Measurements from ENCODE around the gene TMA7B.

TMA7B gene

GRCh38 chr22:39954584-39955055 lies 5.6 kb upstream of the TMA7B start:
- no peak for DNase-seq

GRCh38 chr22:39955675-39956074 lies 4.5 kb upstream of the TMA7B start:
- no peak for DNase-seq

- no peak for DNase-seq
Observed at GRCh38 chr22:39956932-39957664, 3.1 kb upstream of the TMA7B start.

DNA sequence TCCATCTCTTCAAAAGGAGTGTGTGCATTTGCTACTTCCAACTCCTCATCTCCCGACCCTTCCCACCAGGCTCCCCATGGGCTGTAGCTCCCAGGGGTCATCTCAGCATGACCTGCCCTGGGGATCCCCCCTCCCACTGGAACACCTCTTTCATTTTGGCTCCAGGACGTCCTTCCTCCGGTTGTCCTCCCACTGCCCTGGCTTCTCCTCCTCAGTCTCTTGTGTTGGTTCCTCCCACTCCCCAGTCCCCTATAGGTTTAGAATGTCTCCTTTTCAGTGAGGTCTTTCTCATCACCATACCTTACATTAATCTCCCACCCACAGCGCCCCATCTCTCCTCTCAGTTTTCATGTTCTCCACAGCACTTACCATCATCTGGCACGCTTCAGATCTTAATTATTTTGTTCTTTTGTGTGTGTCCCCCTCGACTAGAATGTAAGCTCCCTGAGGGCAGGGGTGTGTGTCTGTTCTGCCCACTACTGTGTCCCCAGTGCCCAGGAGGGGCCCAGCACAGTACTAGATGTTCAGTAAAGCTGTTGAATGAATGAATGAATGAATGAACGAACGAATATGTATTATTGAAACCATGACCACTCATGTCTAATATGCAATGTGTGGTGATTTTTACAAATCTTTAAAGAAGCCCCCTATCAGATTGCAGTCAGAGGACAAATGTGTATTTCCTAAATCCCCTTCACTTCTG lies 2.0 kb upstream of the TMA7B start:
- no peak for DNase-seq

- no peak for DNase-seq
Observed at GRCh38 chr22:39958949-39959639, 1.1 kb upstream of the TMA7B start.

DNA sequence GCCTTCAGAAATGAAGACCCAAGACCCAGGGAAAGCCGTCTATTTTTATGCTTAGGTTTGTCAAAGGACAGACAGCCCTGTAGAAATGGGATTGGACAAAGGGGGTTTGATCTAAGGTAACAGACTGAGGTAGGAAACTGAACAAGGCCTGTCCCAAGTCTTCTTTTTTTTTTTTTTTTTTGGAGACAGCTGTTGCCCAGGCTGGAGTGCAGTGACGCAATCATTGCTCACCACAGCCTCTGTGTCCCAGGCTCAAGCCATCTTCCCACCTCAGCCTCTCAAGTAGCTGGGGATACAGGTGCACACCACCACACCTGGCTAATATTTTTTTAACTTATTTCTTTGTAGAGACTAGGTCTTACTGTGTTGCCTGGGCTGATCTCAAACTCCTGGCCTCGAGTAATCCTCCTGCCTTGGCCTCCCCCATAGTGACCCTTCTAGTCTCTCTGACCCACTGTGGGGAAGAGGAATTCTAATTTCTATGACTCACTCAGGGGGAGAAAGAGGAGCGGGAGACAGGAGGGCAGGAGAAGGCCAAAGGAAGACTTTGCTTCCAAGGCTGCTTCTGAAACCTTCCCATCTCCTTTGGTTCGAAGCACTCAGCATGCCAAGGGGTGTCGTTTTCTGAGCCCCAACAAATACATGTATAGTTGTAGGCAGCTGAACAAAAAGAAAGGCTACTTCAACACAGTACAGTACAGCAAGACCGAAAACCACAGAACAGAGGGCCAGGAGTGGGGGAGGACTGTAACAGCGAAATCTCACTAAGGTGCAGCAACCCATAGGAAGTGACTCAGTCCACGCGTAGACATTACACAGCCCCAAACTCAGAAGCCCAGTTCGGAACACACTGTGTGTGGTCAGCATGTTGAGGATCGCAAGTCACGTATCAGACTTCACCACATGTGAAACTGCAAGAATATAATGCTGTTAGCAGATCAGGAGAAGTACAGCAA lies 872 bp downstream of the TMA7B start:
- DNase-seq, result no peak

GRCh38 chr22:39962071-39962470 lies 1.9 kb downstream of the TMA7B start:
- DNase-seq, result no peak

GRCh38 chr22:39965748-39966147 lies 5.6 kb downstream of the TMA7B start:
- DNase-seq, result no peak

DNA sequence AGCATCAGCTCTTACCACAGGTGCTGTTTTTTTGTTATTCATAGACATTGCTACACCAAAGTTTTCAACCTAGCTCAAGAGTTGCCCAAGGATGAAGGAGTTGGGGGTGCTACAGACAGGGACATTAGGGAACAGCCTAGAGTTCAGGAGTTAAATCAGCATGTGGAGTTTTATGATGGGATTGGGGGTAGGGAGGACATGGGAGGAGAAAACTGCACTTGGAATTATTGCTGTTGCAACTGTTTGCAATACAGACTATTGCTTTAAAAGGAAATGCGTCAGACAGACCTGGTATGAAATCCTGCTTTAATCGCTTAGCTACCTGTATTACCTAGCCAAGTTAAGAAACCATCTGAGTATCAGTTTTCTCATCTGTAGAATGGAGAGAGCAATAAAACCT lies 6.3 kb downstream of the TMA7B start:
- DNase-seq, result no peak

- DNase-seq, result no peak
Observed at GRCh38 chr22:39967103-39967829, 7.1 kb downstream of the TMA7B start.

- no peak for DNase-seq
Observed at GRCh38 chr22:39967996-39968972, 8.1 kb downstream of the TMA7B start.

DNA sequence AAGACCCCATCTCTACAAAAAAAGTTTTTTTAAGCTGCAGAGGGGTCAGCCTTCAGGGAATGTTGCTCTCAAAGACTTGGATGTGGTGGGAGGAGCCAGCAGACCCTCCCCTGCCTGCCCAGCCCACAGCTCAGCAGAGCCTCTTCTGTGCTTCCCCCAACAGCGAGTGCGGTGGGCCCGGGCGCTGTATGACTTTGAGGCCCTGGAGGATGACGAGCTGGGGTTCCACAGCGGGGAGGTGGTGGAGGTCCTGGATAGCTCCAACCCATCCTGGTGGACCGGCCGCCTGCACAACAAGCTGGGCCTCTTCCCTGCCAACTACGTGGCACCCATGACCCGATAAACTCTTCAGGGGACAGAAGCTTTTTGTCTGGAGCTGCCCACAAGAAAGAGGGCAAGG lies 10.5 kb downstream of the TMA7B start:
- DNase-seq, result no peak

GRCh38 chr22:39972641-39973040 lies 12.4 kb downstream of the TMA7B start:
- no peak for DNase-seq

DNA sequence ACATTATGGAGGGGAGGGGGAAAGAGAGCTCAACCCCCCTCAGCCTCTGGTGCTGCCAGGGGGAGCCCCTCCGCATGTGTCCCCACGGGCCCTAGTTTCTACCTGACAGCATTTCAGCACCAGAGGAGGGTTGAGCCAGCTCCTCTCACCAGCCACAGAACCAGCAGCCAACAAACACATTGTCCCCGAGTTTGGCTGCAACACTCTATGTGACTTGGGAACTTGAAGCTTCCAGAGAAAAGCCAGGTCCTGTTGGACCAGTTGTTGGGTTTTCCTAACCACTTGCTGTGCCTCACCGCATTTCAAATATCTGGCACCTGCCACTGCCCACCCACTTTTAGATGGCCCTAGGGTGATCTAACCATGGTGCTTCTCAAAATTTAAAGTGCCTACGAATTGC lies 13.5 kb downstream of the TMA7B start:
- no peak for DNase-seq

GRCh38 chr22:39974065-39974464 lies 13.9 kb downstream of the TMA7B start:
- DNase-seq, result no peak

DNA sequence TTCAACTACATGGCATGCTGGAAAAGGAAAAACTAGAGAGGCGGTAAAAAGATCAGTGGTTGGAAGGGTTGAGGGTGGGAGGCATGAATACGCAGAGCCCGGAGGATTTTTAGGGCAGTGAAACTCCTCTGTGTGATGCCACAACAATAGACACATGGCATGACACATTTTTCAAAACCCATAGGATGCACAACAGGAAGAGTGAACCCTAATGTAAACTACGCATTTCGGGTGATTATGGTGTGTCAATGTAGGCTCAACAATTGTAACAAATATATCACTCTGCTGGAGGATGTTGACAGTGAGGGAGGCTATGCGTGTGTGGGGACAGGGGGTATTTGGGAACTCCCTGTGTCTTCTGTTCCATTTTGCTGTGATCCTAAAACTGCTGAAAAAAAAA lies 18.9 kb downstream of the TMA7B start:
- DNase-seq, result no peak

DNA sequence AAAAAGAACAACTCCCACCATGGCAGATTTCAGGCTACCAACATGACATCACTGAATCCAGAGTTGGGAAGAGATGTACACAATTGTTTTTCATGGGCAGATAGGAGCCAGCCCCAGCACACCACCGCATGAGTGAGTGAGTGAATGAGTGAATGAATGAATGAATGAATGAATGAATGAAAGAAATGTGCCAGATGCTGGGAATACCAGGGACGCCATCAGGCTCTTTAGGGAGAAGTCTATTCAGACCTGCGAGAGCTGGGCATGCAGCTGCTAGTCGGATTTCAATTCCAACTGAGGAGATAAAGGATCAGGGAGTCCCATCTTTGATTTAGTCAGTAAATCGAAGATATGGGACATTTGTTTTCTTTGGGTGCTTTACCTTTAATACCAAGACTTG lies 19.3 kb downstream of the TMA7B start:
- DNase-seq, result no peak

DNA sequence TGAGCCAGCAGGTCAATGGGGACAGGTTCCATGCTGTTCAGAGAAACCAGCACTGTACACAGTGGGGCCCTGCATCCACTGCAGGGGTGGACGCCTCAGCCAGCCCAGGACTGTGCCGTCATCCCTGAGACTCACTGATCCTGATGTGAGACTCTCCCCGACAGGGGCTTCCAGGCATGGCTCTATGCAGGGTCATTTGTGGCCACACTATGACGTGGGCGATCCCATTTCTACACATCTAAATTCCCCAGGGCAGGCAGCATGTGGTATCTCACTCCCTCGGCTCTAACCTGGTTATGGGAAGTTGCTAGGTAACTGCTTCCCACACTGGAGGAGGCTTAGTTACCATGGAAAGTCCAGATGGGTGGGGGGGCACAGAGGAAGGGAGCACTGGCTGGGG lies 20.4 kb downstream of the TMA7B start:
- no peak for DNase-seq

GRCh38 chr22:39983346-39983745 lies 23.1 kb downstream of the TMA7B start:
- DNase-seq, result no peak

DNA sequence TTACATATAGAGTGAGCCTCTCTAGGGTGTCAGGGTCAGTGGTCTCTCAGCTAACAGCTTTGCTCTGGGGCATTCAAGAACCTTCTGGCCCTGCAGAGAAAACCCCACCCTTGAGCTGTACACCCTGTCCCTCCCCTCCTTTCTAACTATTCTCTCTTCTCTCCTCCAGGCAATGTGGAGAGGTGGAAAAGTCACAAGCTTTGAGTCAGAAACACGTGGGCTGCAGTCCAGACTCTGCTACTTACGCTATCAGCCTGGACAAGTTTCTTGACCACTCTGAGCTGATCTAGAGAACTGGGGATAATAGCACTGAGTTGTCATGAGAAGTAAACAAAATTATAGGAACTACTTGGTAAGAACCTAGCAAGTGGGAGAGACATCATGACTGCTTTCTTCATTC lies 23.8 kb downstream of the TMA7B start:
- no peak for DNase-seq

DNA sequence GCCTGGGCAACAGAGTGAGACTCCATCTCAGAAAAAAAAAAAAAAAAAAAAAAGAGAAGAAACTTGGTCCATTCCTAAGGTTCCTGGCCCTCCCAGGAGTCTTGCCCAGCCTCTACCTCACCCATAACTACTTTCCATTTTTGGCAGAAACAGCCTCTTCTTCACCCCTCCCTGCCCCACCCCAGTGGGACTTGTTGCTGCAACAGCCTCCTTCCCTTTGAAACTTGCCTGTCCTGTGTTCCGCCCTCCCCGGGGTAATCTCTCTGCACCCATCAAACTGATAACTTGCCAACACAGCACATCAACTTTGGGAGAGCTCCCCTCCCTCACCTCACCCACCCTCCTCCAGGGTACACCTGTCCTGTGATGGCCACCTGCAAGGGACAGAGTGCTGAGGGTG lies 24.5 kb downstream of the TMA7B start:
- DNase-seq, result no peak
